Mesenchymal stem cell (in vitro differentiated cells and primary cell): ENCODE data around the gene ZNF440.
A peak's percentile ranks its signal among the peaks of the same experiment; 100 is the strongest.
"Not testable (repeated sequence)": the region's sequence is repeated elsewhere in the genome, so short reads cannot be mapped to it uniquely, and the experiment has no call there.

Experiments used
- DNase-seq: peaks from one replicate; pipeline ENCODE4 v3.0.0-alpha.2; 2013
- H2AFZ ChIP-seq: one replicate; pipeline ENCODE4 v1.6.1; 2013; ENCODE audit warnings: low read depth, mild to moderate bottlenecking, control low read depth, inconsistent platforms, low read length, moderate library complexity
- H2AK5ac ChIP-seq: 2 replicates; pipeline ENCODE4 v1.6.1; 2013; ENCODE audit warnings: low read length, moderate library complexity, mild to moderate bottlenecking, inconsistent platforms; ENCODE audit not compliant: severe bottlenecking
- H2BK120ac ChIP-seq: one replicate; pipeline ENCODE4 v1.6.1; 2013; ENCODE audit warnings: low read depth, mild to moderate bottlenecking, inconsistent platforms, low read length, moderate library complexity
- H2BK12ac ChIP-seq, 2 experiments: one replicate each; pipeline ENCODE4 v1.6.1; 2013; ENCODE audit warnings: inconsistent platforms in 2 of 2, low read length in 2 of 2, mild to moderate bottlenecking in 2 of 2, moderate library complexity in 2 of 2, control low read depth in 1 of 2
- H2BK15ac ChIP-seq: one replicate; pipeline ENCODE4 v1.6.1; 2013; ENCODE audit warnings: mild to moderate bottlenecking, low read depth, inconsistent platforms; ENCODE audit not compliant: poor library complexity, severe bottlenecking
- H2BK5ac ChIP-seq: 2 replicates; pipeline ENCODE4 v1.6.1; 2013; ENCODE audit warnings: low read depth, mild to moderate bottlenecking, low read length, control low read depth, inconsistent platforms; ENCODE audit not compliant: poor library complexity, severe bottlenecking
- H3K14ac ChIP-seq, 2 experiments: one replicate each; pipeline ENCODE4 v1.6.1; 2013; ENCODE audit warnings: inconsistent platforms in 2 of 2, low read length in 2 of 2, control low read depth in 1 of 2, mild to moderate bottlenecking in 1 of 2, moderate library complexity in 1 of 2
- H3K18ac ChIP-seq, 2 experiments: one replicate each; pipeline ENCODE4 v1.6.1; 2013; ENCODE audit warnings: inconsistent platforms in 2 of 2, low read length in 2 of 2, control low read depth in 1 of 2, low read depth in 1 of 2, mild to moderate bottlenecking in 1 of 2
- H3K23ac ChIP-seq, 2 experiments: one replicate each; pipeline ENCODE4 v1.6.1; 2013; ENCODE audit warnings: inconsistent platforms in 2 of 2, low read length in 2 of 2, mild to moderate bottlenecking in 2 of 2, moderate library complexity in 2 of 2, control low read depth in 1 of 2
- H3K27ac ChIP-seq: 2 replicates; pipeline ENCODE4 v1.5.1; 2013; ENCODE audit warnings: mild to moderate bottlenecking, moderate library complexity, low read length, control low read depth, inconsistent platforms; ENCODE audit not compliant: poor library complexity, severe bottlenecking
- H3K27me3 ChIP-seq, 2 experiments: 2 replicates each; pipeline versions ENCODE4 v1.6.1 to v1.7.0; 2013; ENCODE audit warnings: low read length in 2 of 2, mild to moderate bottlenecking in 2 of 2, moderate library complexity in 2 of 2, control low read depth in 1 of 2, inconsistent platforms in 1 of 2; ENCODE audit not compliant: control insufficient read depth in 1 of 2, insufficient read depth in 1 of 2
- H3K36me3 ChIP-seq, 2 experiments: 2 replicates each; pipeline versions ENCODE4 v1.6.1 to v1.7.0; 2013; ENCODE audit warnings: low read length in 2 of 2, control low read depth in 1 of 2, inconsistent platforms in 1 of 2, low read depth in 1 of 2, mild to moderate bottlenecking in 1 of 2; ENCODE audit not compliant: insufficient read depth in 2 of 2, control insufficient read depth in 1 of 2
- H3K4ac ChIP-seq, 2 experiments: one replicate each; pipeline ENCODE4 v1.6.1; 2013; ENCODE audit warnings: inconsistent platforms in 2 of 2, low read length in 2 of 2, mild to moderate bottlenecking in 2 of 2, moderate library complexity in 2 of 2, control low read depth in 1 of 2, low read depth in 1 of 2
- H3K4me1 ChIP-seq: 2 replicates; pipeline ENCODE4 v1.6.1; 2013; ENCODE audit warnings: low read depth, low read length, control low read depth; ENCODE audit not compliant: control insufficient read depth, insufficient read depth
- H3K4me2 ChIP-seq: 2 replicates; pipeline ENCODE4 v1.6.1; 2013; ENCODE audit warnings: low read length, mild to moderate bottlenecking, inconsistent platforms; ENCODE audit not compliant: poor library complexity, severe bottlenecking
- H3K4me3 ChIP-seq, 2 experiments: 2 replicates each; pipeline versions ENCODE4 v1.5.1 to v1.7.0; 2013; ENCODE audit warnings: low read length in 2 of 2, mild to moderate bottlenecking in 2 of 2, control low read depth in 1 of 2, low read depth in 1 of 2; ENCODE audit not compliant: insufficient read depth in 1 of 2
- H3K79me1 ChIP-seq: replicated peaks from 2 replicates; pipeline ENCODE4 v1.6.1; 2013; ENCODE audit warnings: mild to moderate bottlenecking, control low read depth, low read length, inconsistent platforms; ENCODE audit not compliant: poor library complexity, severe bottlenecking
- H3K9ac ChIP-seq: 2 replicates; pipeline ENCODE4 v1.7.0; 2013; ENCODE audit warnings: mild to moderate bottlenecking, low read length, moderate library complexity
- H3K9me3 ChIP-seq: 2 replicates; pipeline ENCODE4 v1.7.0; 2013; ENCODE audit warnings: mild to moderate bottlenecking, low read length; ENCODE audit not compliant: control insufficient read depth
- H4K8ac ChIP-seq: one replicate; pipeline ENCODE4 v1.6.1; 2013; ENCODE audit warnings: inconsistent platforms, mild to moderate bottlenecking, low read length, moderate library complexity
- H4K91ac ChIP-seq: one replicate; pipeline ENCODE4 v1.6.1; 2013; ENCODE audit warnings: mild to moderate bottlenecking, low read length, inconsistent platforms
- WGBS: methylation state at CpG from one replicate; pipeline ENCODE4 v1.1.7; 2013; ENCODE audit warnings: mixed read lengths; 5-methylcytosine and 5-hydroxymethylcytosine counted together

The ZNF440 gene

GRCh38 chr19:11873762-11874161 is 59.7 kb downstream of the ZNF440 start:
- H3K18ac ChIP-seq = no peak overlapping the region
- H4K91ac ChIP-seq = no peak overlapping the region
- DNase-seq = no peak
- H2AK5ac ChIP-seq = no peak overlapping the region
- no peak overlapping the region for H3K27ac ChIP-seq
- H3K4me3 ChIP-seq = no peak overlapping the region
- H3K4ac ChIP-seq = no peak overlapping the region
- H3K4me2 ChIP-seq = no peak overlapping the region
- no peak overlapping the region for H3K23ac ChIP-seq
- H3K4me1 ChIP-seq = no peaks in the 10 kb centered on the region
- no peak overlapping the region for H2BK120ac ChIP-seq
- no peak overlapping the region for H2BK5ac ChIP-seq
- WGBS = 33% methylated on average over 1 of the region's 1 CpG
- peaks cover 40% of the 10 kb centered on the region for H3K9me3 ChIP-seq
- peaks cover 0 to 4% of the 10 kb centered on the region in 2 experiments for H3K36me3 ChIP-seq
- H2BK12ac ChIP-seq = no peak overlapping the region
- no peak overlapping the region for H2BK15ac ChIP-seq
- H2AFZ ChIP-seq = no peak overlapping the region
- no peaks in the 10 kb centered on the region for H3K79me1 ChIP-seq
- no peak overlapping the region for H3K14ac ChIP-seq
- no peak overlapping the region for H4K8ac ChIP-seq
- H3K9ac ChIP-seq = no peak overlapping the region
- H3K27me3 ChIP-seq = no peaks in the 10 kb centered on the region

- H2BK120ac ChIP-seq, H3K27ac ChIP-seq, H3K9ac ChIP-seq, H3K9me3 ChIP-seq, H3K36me3 ChIP-seq, H3K23ac ChIP-seq, H3K27me3 ChIP-seq, H3K18ac ChIP-seq, H3K4ac ChIP-seq, H3K4me1 ChIP-seq, H3K79me1 ChIP-seq, H4K91ac ChIP-seq, H3K4me2 ChIP-seq, H2AK5ac ChIP-seq, H2BK15ac ChIP-seq, H3K4me3 ChIP-seq, H4K8ac ChIP-seq, H2BK5ac ChIP-seq, H3K14ac ChIP-seq, H2BK12ac ChIP-seq, H2AFZ ChIP-seq: not testable (repeated sequence)
- peak; percentile 17 for DNase-seq
- WGBS = 70% methylated on average over 15 of the region's 16 CpGs
These were observed 65.7 kb downstream of the ZNF440 start for GRCh38 chr19:11879687-11880266.

DNA sequence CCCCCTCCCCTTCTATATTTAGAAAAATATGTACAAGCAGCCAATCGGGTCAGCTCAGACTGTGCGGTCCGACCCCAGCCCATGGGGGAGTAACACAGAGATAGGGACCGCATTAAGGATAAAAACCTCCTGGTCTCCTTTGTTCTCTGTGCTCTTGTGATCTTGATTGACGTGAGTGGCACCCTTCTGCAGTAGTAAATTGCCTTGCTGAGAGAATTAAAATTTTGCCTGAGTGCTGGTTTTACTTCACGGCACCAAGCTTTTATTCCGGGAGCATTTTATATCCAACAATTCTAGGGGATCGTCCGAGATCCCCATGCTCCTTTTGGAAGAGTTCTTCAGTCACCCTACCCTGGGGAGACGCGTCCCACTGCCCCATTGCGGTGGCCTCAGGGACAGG is 66.5 kb downstream of the ZNF440 start:
- Histone ChIP-seq H3K4me2 (no peak overlapping the region), H3K9ac (no peak overlapping the region), H2AFZ (no peak overlapping the region), H4K91ac (no peak overlapping the region), H3K4me1 (no peaks in the 10 kb centered on the region), H3K27me3 (peaks cover 0 to 6% of the 10 kb centered on the region in 2 experiments), H3K36me3 (no peaks in the 10 kb centered on the region), H2BK120ac (no peak overlapping the region), H4K8ac (no peak overlapping the region), H3K23ac (no peak overlapping the region), H3K9me3 (no peaks in the 10 kb centered on the region), H3K14ac (no peak overlapping the region), H3K27ac (no peak overlapping the region), H3K4ac (no peak overlapping the region), H3K18ac (no peak overlapping the region), H3K79me1 (no peaks in the 10 kb centered on the region), H2BK15ac (no peak overlapping the region), H2BK5ac (no peak overlapping the region), H2BK12ac (no peak overlapping the region), H2AK5ac (no peak overlapping the region), H3K4me3 (peak overlapping the region in 1 of 2 experiments; percentile 16)
- no peak for DNase-seq
- WGBS = 93% methylated on average over 12 of the region's 12 CpGs

GRCh38 chr19:11881151-11881800 is 67.2 kb downstream of the ZNF440 start:
- Histone ChIP-seq H3K27ac (no peak overlapping the region), H2BK120ac (no peak overlapping the region), H3K18ac (no peak overlapping the region), H4K91ac (no peak overlapping the region), H2AFZ (no peak overlapping the region), H3K4me3 (peak overlapping the region in 1 of 2 experiments; percentile 16), H2BK5ac (no peak overlapping the region), H2AK5ac (no peak overlapping the region), H3K36me3 (no peaks in the 10 kb centered on the region), H4K8ac (no peak overlapping the region), H2BK12ac (no peak overlapping the region), H3K14ac (no peak overlapping the region), H3K4me1 (no peaks in the 10 kb centered on the region), H3K4ac (no peak overlapping the region), H3K4me2 (no peak overlapping the region), H2BK15ac (no peak overlapping the region), H3K9me3 (no peaks in the 10 kb centered on the region), H3K27me3 (peaks cover 0 to 6% of the 10 kb centered on the region in 2 experiments), H3K9ac (no peak overlapping the region), H3K79me1 (no peaks in the 10 kb centered on the region), H3K23ac (no peak overlapping the region)
- WGBS = 18% methylated on average over 10 of the region's 10 CpGs
- DNase-seq = peak; percentile 68
